ENCODE data around the gene HOXC12.

Gene HOXC12

GRCh38 chr12:53992377-53992889 lies 37.7 kb downstream of the HOXC12 start:
- H4K91ac ChIP-seq (ENCODE audit: low read depth, low read length): no peak overlapping the region
- H3K4ac ChIP-seq (ENCODE audit: low read depth, low read length): no peak overlapping the region
- no peak overlapping the region for H4K8ac ChIP-seq (ENCODE audit: low read depth, low read length)
- H3K18ac ChIP-seq (ENCODE audit: low read length): no peak overlapping the region
- H2BK120ac ChIP-seq (ENCODE audit: insufficient read depth, low read length, poor library complexity): no peak overlapping the region
- H3K27ac ChIP-seq (ENCODE audit: low read depth, low read length): no peak overlapping the region
- no peak overlapping the region for H3K4me2 ChIP-seq (ENCODE audit: low read length)
- H3K27me3 ChIP-seq (ENCODE audit: insufficient read depth, low read length): peaks cover 92% of the 10 kb centered on the region
- no peaks in the 10 kb centered on the region for H3K36me3 ChIP-seq (ENCODE audit: control insufficient read depth in 1 of 2, insufficient read depth in 2 of 2, low read length in 2 of 2)
- no peak overlapping the region for H3K9ac ChIP-seq (ENCODE audit: low read length)
- H3K4me3 ChIP-seq (ENCODE audit: low read depth, low read length): no peak overlapping the region
- no CpG with 5 or more reads among the region's 7 CpGs for WGBS (ENCODE audit: extremely low coverage, insufficient coverage, insufficient read length)
- H3K9me3 ChIP-seq (ENCODE audit: insufficient read depth, low read depth, low read length): peaks cover 13% of the 10 kb centered on the region
- H4K12ac ChIP-seq (ENCODE audit: low read depth, low read length): no peak overlapping the region
- no peaks in the 10 kb centered on the region for H3K79me2 ChIP-seq (ENCODE audit: control insufficient read depth, insufficient read depth, low read length, poor library complexity)
- DNase-seq: no peak
- no peak overlapping the region for H2BK12ac ChIP-seq (ENCODE audit: low read length)
- no peak overlapping the region for H3K23ac ChIP-seq (ENCODE audit: low read length)
- no peak overlapping the region for H2AK5ac ChIP-seq (ENCODE audit: low read length)
- peaks cover 0 to 8% of the 10 kb centered on the region in 2 experiments for H3K4me1 ChIP-seq (ENCODE audit: control insufficient read depth in 1 of 2, insufficient read depth in 2 of 2, low read length in 2 of 2)
- no peak overlapping the region for H3K14ac ChIP-seq (ENCODE audit: low read length)
- H2AFZ ChIP-seq (ENCODE audit: insufficient read depth, low read length, poor library complexity): no peak overlapping the region
- no peaks in the 10 kb centered on the region for H3K79me1 ChIP-seq (ENCODE audit: low read length)
- no peak overlapping the region for H2BK5ac ChIP-seq (ENCODE audit: low read depth, low read length, poor library complexity)

- H3K79me2 ChIP-seq (ENCODE audit: control insufficient read depth, insufficient read depth, low read length, poor library complexity): no peaks in the 10 kb centered on the region
- DNase-seq: no peak
- no peak overlapping the region for H4K91ac ChIP-seq (ENCODE audit: low read depth, low read length)
- no peak overlapping the region for H4K8ac ChIP-seq (ENCODE audit: low read depth, low read length)
- no peak overlapping the region for H3K9ac ChIP-seq (ENCODE audit: low read length)
- no peak overlapping the region for H3K18ac ChIP-seq (ENCODE audit: low read length)
- no peak overlapping the region for H2AFZ ChIP-seq (ENCODE audit: insufficient read depth, low read length, poor library complexity)
- H3K4me2 ChIP-seq (ENCODE audit: low read length): no peak overlapping the region
- WGBS (ENCODE audit: extremely low coverage, insufficient coverage, insufficient read length): no CpG with 5 or more reads among the region's 18 CpGs
- peaks cover 92% of the 10 kb centered on the region for H3K27me3 ChIP-seq (ENCODE audit: insufficient read depth, low read length)
- H3K79me1 ChIP-seq (ENCODE audit: low read length): no peaks in the 10 kb centered on the region
- H3K4me1 ChIP-seq (ENCODE audit: control insufficient read depth in 1 of 2, insufficient read depth in 2 of 2, low read length in 2 of 2): peaks cover 0 to 8% of the 10 kb centered on the region in 2 experiments
- H3K4me3 ChIP-seq (ENCODE audit: low read depth, low read length): no peak overlapping the region
- no peak overlapping the region for H2BK120ac ChIP-seq (ENCODE audit: insufficient read depth, low read length, poor library complexity)
- no peak overlapping the region for H3K14ac ChIP-seq (ENCODE audit: low read length)
- no peak overlapping the region for H3K4ac ChIP-seq (ENCODE audit: low read depth, low read length)
- H2AK5ac ChIP-seq (ENCODE audit: low read length): no peak overlapping the region
- no peak overlapping the region for H4K12ac ChIP-seq (ENCODE audit: low read depth, low read length)
- H3K9me3 ChIP-seq (ENCODE audit: insufficient read depth, low read depth, low read length): peaks cover 15% of the 10 kb centered on the region
- no peak overlapping the region for H2BK5ac ChIP-seq (ENCODE audit: low read depth, low read length, poor library complexity)
- no peak overlapping the region for H3K23ac ChIP-seq (ENCODE audit: low read length)
- H3K27ac ChIP-seq (ENCODE audit: low read depth, low read length): no peak overlapping the region
- H3K36me3 ChIP-seq (ENCODE audit: control insufficient read depth in 1 of 2, insufficient read depth in 2 of 2, low read length in 2 of 2): no peaks in the 10 kb centered on the region
- no peak overlapping the region for H2BK12ac ChIP-seq (ENCODE audit: low read length)
Measured at GRCh38 chr12:53993162-53994008, 38.7 kb downstream of the HOXC12 start.

- Histone ChIP-seq H3K9ac (ENCODE audit: low read length) (no peak overlapping the region), H3K36me3 (ENCODE audit: control insufficient read depth in 1 of 2, insufficient read depth in 2 of 2, low read length in 2 of 2) (no peaks in the 10 kb centered on the region), H2AFZ (ENCODE audit: insufficient read depth, low read length, poor library complexity) (no peak overlapping the region), H3K4me3 (ENCODE audit: low read depth, low read length) (no peak overlapping the region), H2BK5ac (ENCODE audit: low read depth, low read length, poor library complexity) (no peak overlapping the region), H3K14ac (ENCODE audit: low read length) (no peak overlapping the region), H3K18ac (ENCODE audit: low read length) (no peak overlapping the region), H4K91ac (ENCODE audit: low read depth, low read length) (no peak overlapping the region), H4K12ac (ENCODE audit: low read depth, low read length) (no peak overlapping the region), H3K4me2 (ENCODE audit: low read length) (no peak overlapping the region), H2BK12ac (ENCODE audit: low read length) (no peak overlapping the region), H3K4me1 (ENCODE audit: control insufficient read depth in 1 of 2, insufficient read depth in 2 of 2, low read length in 2 of 2) (peaks cover 0 to 8% of the 10 kb centered on the region in 2 experiments), H3K79me2 (ENCODE audit: control insufficient read depth, insufficient read depth, low read length, poor library complexity) (no peaks in the 10 kb centered on the region), H2AK5ac (ENCODE audit: low read length) (no peak overlapping the region), H3K79me1 (ENCODE audit: low read length) (no peaks in the 10 kb centered on the region), H3K9me3 (ENCODE audit: insufficient read depth, low read depth, low read length) (peaks cover 16% of the 10 kb centered on the region), H3K27ac (ENCODE audit: low read depth, low read length) (no peak overlapping the region), H3K27me3 (ENCODE audit: insufficient read depth, low read length) (peaks cover 93% of the 10 kb centered on the region), H4K8ac (ENCODE audit: low read depth, low read length) (no peak overlapping the region), H3K23ac (ENCODE audit: low read length) (no peak overlapping the region), H2BK120ac (ENCODE audit: insufficient read depth, low read length, poor library complexity) (no peak overlapping the region), H3K4ac (ENCODE audit: low read depth, low read length) (no peak overlapping the region)
- DNase-seq: no peak
- no CpG with 5 or more reads among the region's 19 CpGs for WGBS (ENCODE audit: extremely low coverage, insufficient coverage, insufficient read length)
Measured at GRCh38 chr12:53994009-53994263, 39.2 kb downstream of the HOXC12 start.

DNA sequence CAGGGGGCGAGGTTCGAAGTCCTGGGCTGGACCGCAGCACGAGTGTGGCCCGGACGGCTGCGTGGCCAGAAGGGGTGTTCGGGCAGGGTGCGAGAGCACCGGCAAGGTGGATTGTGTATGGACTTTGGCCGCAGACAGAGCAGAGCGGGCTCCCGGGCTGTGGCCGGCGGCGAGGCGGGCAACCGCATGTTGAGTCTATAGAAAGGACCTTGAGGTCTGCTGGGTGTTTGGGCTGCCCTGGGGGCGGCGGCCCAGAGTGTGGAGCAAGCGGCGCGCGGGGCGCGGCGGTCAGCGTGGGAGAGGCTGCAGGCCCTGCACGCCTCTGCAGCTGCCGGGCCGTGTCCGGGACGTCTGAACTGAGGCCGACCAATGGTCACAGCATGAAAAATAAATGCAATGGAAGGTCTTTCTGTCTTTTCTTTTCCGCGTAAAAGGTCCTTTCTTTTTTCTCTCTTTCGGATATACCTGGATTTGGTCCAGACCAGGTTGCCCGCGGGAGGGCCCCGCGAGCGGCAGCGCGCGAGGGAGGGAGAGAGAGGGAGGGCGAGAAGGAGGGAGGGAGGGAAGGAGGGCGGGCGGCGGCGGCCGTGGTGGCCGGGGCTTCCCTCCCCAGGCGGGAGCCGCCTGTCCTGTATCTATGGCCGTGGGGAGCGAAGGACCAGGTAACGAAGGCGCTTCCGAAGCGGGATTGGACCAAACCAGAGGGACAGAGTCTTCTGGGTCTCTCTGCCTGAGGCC lies 39.7 kb downstream of the HOXC12 start:
- DNase-seq: no peak
- Histone ChIP-seq H3K14ac (ENCODE audit: low read length) (no peak overlapping the region), H3K27me3 (ENCODE audit: insufficient read depth, low read length) (peaks cover 96% of the 10 kb centered on the region), H3K18ac (ENCODE audit: low read length) (no peak overlapping the region), H2AFZ (ENCODE audit: insufficient read depth, low read length, poor library complexity) (no peak overlapping the region), H2BK5ac (ENCODE audit: low read depth, low read length, poor library complexity) (no peak overlapping the region), H3K4me3 (ENCODE audit: low read depth, low read length) (no peak overlapping the region), H3K9ac (ENCODE audit: low read length) (no peak overlapping the region), H3K23ac (ENCODE audit: low read length) (no peak overlapping the region), H3K4me2 (ENCODE audit: low read length) (no peak overlapping the region), H4K91ac (ENCODE audit: low read depth, low read length) (no peak overlapping the region), H4K12ac (ENCODE audit: low read depth, low read length) (no peak overlapping the region), H4K8ac (ENCODE audit: low read depth, low read length) (no peak overlapping the region), H3K36me3 (ENCODE audit: control insufficient read depth in 1 of 2, insufficient read depth in 2 of 2, low read length in 2 of 2) (no peaks in the 10 kb centered on the region), H2BK120ac (ENCODE audit: insufficient read depth, low read length, poor library complexity) (no peak overlapping the region), H2BK12ac (ENCODE audit: low read length) (no peak overlapping the region), H3K9me3 (ENCODE audit: insufficient read depth, low read depth, low read length) (peaks cover 16% of the 10 kb centered on the region), H3K79me2 (ENCODE audit: control insufficient read depth, insufficient read depth, low read length, poor library complexity) (no peaks in the 10 kb centered on the region), H3K27ac (ENCODE audit: low read depth, low read length) (no peak overlapping the region), H3K4me1 (ENCODE audit: control insufficient read depth in 1 of 2, insufficient read depth in 2 of 2, low read length in 2 of 2) (peaks cover 0 to 8% of the 10 kb centered on the region in 2 experiments), H3K79me1 (ENCODE audit: low read length) (no peaks in the 10 kb centered on the region), H2AK5ac (ENCODE audit: low read length) (no peak overlapping the region), H3K4ac (ENCODE audit: low read depth, low read length) (no peak overlapping the region)
- no CpG with 5 or more reads among the region's 60 CpGs for WGBS (ENCODE audit: extremely low coverage, insufficient coverage, insufficient read length)
